Small intestine (tissue), 7 donors: ENCODE results near the gene PDLIM1. TPM values are rescaled to one million over a fixed set of nuclear protein-coding genes. Genes with fewer than 3 reads are reported as not detected.

Source experiments
- DNase-seq, 2 donors: peaks; one replicate each; pipeline versions ENCODE4 v3.0.0 to v3.0.0-alpha.2; 2013
- FAIRE-seq: peaks from 2 replicates; lab custom pipeline; 2012; peaks lifted over from hg19 to GRCh38; lab: Jason Lieb, UNC
- H3K27ac ChIP-seq, 3 donors: one replicate each; pipeline ENCODE4 v1.5.1; 2013; ENCODE audit warnings: low read length in 2 of 3, mild to moderate bottlenecking in 2 of 3, control low read depth in 1 of 3, inconsistent platforms in 1 of 3, low read depth in 1 of 3, moderate library complexity in 1 of 3
- H3K27me3 ChIP-seq, 3 donors: one replicate each; pipeline ENCODE4 v1.6.1; 2013; ENCODE audit warnings: low read length in 3 of 3, inconsistent platforms in 1 of 3; ENCODE audit not compliant: control insufficient read depth in 3 of 3, insufficient read depth in 3 of 3
- H3K36me3 ChIP-seq, 3 donors: one replicate each; pipeline ENCODE4 v1.6.1; 2013; ENCODE audit warnings: low read length in 3 of 3, inconsistent platforms in 1 of 3, low read depth in 1 of 3, mild to moderate bottlenecking in 1 of 3, moderate library complexity in 1 of 3; ENCODE audit not compliant: control insufficient read depth in 3 of 3, insufficient read depth in 2 of 3
- H3K4me1 ChIP-seq, 3 donors: one replicate each; pipeline ENCODE4 v1.6.1; 2013; ENCODE audit warnings: low read length in 2 of 3, inconsistent platforms in 1 of 3, low read depth in 1 of 3, mild to moderate bottlenecking in 1 of 3, moderate library complexity in 1 of 3; ENCODE audit not compliant: control insufficient read depth in 3 of 3, insufficient read depth in 2 of 3
- H3K4me3 ChIP-seq, 3 donors: one replicate each; pipeline ENCODE4 v1.5.1; 2013; ENCODE audit warnings: low read length in 3 of 3, control low read depth in 1 of 3, inconsistent platforms in 1 of 3, low read depth in 1 of 3, mild to moderate bottlenecking in 1 of 3, moderate library complexity in 1 of 3
- H3K9me3 ChIP-seq, 2 donors: one replicate each; pipeline ENCODE4 v1.6.1; 2013; ENCODE audit warnings: low read depth in 1 of 2, low read length in 1 of 2; ENCODE audit not compliant: control insufficient read depth in 2 of 2, insufficient read depth in 1 of 2
- WGBS, 3 donors: extraction: QIAGEN DNeasy Blood & Tissue Kit; methylation state at CpG; one replicate each; pipeline ENCODE4 v1.1.7; 2013; 5-methylcytosine and 5-hydroxymethylcytosine counted together
- polyA plus RNA-seq, 4 donors: library from polyadenylated mRNA; stranded (reverse) in 3 of 4; unstranded in 1 of 4; fragments of 200-250 nt in 3 of 4; fragments of 120-200 nt in 1 of 4; gene quantifications; one replicate each; pipeline versions ENCODE4 v1.2.1 to v1.2.3, GENCODE V29; 2013
- donor health status: healthy with polysubstance abuse.
- donor health status: control.
- donor health status: control.
- donor health status: Bipolar disorder and iron deficiency.
- donor health status: healthy.

PDLIM1 gene
- polyA plus RNA-seq, 4 donors, result 206 to 572 (median 429) TPM

DNA sequence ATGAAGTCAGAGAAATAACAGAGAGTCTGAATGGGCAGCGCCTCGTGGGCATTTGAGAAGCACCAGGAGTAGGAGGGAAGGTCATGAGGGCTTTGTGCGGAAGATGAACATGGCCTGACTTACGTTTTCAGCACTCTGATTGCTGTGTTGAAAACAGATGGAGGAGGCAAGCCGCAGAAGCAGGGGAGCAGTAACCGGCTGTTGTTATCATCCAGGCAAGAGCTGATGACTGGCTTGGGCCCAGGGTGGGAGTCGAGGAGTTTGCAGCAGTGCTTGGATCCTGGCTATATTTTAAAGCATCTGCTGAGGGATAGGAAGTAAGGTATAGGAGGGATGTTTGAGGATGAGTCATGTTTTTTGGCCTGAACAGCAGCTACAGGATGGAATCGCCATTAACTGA is 12.7 kb upstream of the PDLIM1 start:
- DNase-seq (no peak), FAIRE-seq (no peak)
- H3K36me3 ChIP-seq, result no peaks in the 10 kb centered on the region
- 78 to 93% (median 87%) methylated on average over 8 of the region's 8 CpGs for WGBS, 3 donors
- no peaks in the 10 kb centered on the region for H3K27me3 ChIP-seq
- peaks cover 0 to 10% (median 2%) of the 10 kb centered on the region in 3 donors for H3K4me1 ChIP-seq
- no peak overlapping the region for H3K27ac ChIP-seq
- no peaks in the 10 kb centered on the region for H3K9me3 ChIP-seq
- H3K4me3 ChIP-seq, result no peak overlapping the region

DNA sequence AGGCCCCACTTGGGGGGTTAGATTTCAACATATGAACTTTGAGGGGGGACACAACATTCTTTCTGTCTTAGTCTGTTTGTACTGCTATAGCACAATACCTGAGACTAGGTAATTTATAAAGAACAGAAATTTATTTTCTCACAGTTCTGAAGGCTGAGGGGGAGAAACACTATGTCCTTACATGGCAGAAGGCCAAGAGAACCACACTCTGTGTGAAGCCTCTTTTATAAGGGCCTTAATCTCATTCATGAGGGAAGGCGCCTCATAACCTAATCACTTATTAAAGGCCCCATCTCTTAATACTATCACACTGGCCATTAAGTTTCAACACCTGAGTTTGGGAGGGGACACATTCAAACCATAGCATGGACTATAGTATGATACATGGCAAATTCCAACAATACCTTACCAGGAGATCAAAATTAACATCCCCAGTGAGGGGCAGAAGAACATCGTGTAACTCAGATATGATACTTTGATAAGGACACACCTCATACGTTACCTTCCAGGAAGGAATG is 9.3 kb upstream of the PDLIM1 start:
- Histone ChIP-seq H3K27me3 (no peaks in the 10 kb centered on the region), H3K4me3 (no peak overlapping the region), H3K9me3 (no peaks in the 10 kb centered on the region), H3K27ac (no peak overlapping the region), H3K4me1 (peaks cover 0 to 13% (median under 1%) of the 10 kb centered on the region in 3 donors), H3K36me3 (no peaks in the 10 kb centered on the region)
- 39 to 73% (median 61%) methylated on average over 3 of the region's 3 CpGs for WGBS, 3 donors
- DNase-seq (no peak), FAIRE-seq (no peak)

DNA sequence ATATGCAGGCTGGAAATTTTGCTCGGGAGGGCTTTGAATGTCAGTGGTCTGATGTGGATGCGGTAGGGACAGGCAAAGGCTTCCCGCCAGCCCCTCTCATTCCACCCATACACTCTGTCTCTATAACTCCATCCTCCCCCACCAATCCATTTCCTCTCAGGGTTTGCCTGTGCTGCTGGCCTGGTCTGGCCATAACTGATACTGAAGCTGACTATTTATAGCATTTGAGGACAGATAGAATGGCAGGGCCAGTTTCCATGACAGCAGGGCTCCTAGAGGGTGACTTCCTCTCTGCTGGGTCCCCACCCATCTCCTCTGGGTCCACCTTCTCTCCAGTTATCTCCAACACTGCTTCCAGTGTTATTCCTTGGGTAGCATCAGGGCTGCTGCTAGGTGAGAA is 6.6 kb upstream of the PDLIM1 start:
- Histone ChIP-seq H3K36me3 (no peaks in the 10 kb centered on the region), H3K27ac (no peak overlapping the region), H3K4me1 (peaks cover 0 to 21% (median 4%) of the 10 kb centered on the region in 3 donors), H3K27me3 (no peaks in the 10 kb centered on the region), H3K9me3 (no peaks in the 10 kb centered on the region), H3K4me3 (no peak overlapping the region)
- DNase-seq, result no peak
- FAIRE-seq, result no peak
- 95 to 100% (median 97%) methylated on average over 3 of the region's 3 CpGs for WGBS, 3 donors

DNA sequence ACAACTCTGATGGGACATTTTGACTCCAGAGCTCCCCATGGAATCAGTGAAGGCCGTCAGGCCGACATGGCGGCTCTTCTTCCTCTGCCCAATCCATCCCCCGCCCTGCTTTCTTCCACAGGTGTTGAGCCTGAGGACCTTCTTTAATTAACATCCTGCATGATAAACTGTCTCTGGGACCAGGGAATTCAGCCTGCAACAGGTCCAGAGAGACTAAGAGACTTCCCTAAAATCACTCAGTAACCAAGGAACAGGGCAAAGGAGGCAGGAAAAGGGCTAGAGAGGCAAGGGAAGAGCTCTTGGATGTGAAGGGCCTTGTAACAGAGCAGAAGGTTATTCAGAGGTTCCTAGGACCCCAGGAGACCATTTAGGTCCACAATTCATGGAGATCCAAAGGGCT is 6.0 kb upstream of the PDLIM1 start:
- 95 to 100% (median 98%) methylated on average over 4 of the region's 4 CpGs for WGBS, 3 donors

DNA sequence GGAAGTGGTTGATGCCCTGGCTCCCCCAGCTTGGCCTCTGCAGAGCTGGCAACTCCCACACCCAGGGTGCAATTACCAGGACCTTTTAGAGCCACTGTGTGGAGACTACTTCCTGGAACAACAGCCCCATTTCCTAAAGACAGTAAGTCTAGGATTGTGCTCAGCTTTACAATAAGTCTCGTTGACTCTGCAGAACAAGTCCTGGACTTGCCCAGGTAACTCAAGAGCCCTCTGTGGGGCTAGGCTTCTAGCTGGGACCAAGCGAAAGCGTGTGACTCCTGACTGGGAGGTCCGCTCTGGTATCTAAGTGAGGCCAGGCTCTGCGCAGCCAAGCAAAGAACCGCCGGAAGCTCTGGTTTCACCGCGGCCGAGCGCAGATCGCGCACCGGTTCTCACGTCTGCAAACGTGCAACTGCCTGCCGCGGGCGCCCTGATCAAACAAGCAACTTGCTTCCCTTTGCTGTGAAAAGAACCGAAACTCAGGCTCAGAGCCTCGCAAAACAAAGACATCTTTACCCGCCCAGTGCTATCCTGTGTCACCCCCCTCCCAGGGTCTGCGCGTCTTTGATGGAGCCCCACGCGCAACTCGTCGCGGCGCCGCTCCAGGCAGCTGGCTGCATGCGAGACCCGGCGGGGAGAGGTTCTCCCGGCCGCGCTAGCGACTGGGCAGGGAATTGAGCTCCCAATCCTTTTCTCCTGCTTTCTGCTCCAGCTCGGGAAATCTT is 4.4 kb upstream of the PDLIM1 start:
- no peak for FAIRE-seq
- peaks cover 0 to 26% (median 4%) of the 10 kb centered on the region in 3 donors for H3K4me1 ChIP-seq

More for the DNA sequence above, 6.0 kb upstream of the PDLIM1 start:
- H3K4me1 ChIP-seq, result peaks cover 0 to 21% (median 4%) of the 10 kb centered on the region in 3 donors
- no peaks in the 10 kb centered on the region for H3K36me3 ChIP-seq
- DNase-seq (no peak), FAIRE-seq (no peak)
- H3K4me3 ChIP-seq, result no peak overlapping the region
- no peaks in the 10 kb centered on the region for H3K9me3 ChIP-seq
- H3K27ac ChIP-seq, result no peak overlapping the region
- no peaks in the 10 kb centered on the region for H3K27me3 ChIP-seq

DNA sequence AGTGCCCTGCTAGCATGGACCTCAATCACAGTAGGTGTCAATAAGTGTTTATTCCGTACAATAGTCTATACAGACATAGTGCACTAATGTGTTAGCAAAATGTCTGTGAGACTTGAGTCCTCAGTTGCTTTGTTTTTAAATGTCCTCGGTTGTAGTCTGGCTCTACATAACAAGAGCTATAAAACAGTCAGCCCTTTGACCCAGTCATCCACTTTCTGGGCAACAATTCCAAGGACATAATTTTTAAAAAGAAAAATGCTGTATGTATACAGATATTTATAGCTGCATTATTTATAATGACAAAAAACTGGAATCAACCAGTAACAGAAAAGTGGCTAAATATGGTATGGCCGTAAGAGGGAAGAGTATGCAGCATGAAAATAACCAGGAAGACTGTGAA is 2.8 kb upstream of the PDLIM1 start:
- Histone ChIP-seq H3K27me3 (no peaks in the 10 kb centered on the region), H3K4me1 (peaks cover 0 to 26% (median 4%) of the 10 kb centered on the region in 3 donors), H3K4me3 (no peak overlapping the region), H3K9me3 (no peaks in the 10 kb centered on the region), H3K27ac (peak overlapping the region in 1 of 3 donors; percentile 7), H3K36me3 (peaks cover 0 to 3% (median 0%) of the 10 kb centered on the region in 3 donors)
- WGBS, 3 donors, result 52 to 64% (median 60%) methylated on average over 3 of the region's 3 CpGs
- no peak for DNase-seq
- FAIRE-seq, result no peak

More for the DNA sequence above, 4.4 kb upstream of the PDLIM1 start:
- no peaks in the 10 kb centered on the region for H3K27me3 ChIP-seq
- H3K36me3 ChIP-seq, result no peaks in the 10 kb centered on the region
- WGBS, 3 donors, result 4 to 8% (median 4%) methylated on average over 39 of the region's 39 CpGs
- peak; percentile 70 to 88 for DNase-seq
- peak overlapping the region; percentile 57 to 85 (median 79) for H3K27ac ChIP-seq
- H3K4me3 ChIP-seq, result peak overlapping the region in 2 of 3 donors; percentile 36 to 56
- H3K9me3 ChIP-seq, result no peaks in the 10 kb centered on the region

DNA sequence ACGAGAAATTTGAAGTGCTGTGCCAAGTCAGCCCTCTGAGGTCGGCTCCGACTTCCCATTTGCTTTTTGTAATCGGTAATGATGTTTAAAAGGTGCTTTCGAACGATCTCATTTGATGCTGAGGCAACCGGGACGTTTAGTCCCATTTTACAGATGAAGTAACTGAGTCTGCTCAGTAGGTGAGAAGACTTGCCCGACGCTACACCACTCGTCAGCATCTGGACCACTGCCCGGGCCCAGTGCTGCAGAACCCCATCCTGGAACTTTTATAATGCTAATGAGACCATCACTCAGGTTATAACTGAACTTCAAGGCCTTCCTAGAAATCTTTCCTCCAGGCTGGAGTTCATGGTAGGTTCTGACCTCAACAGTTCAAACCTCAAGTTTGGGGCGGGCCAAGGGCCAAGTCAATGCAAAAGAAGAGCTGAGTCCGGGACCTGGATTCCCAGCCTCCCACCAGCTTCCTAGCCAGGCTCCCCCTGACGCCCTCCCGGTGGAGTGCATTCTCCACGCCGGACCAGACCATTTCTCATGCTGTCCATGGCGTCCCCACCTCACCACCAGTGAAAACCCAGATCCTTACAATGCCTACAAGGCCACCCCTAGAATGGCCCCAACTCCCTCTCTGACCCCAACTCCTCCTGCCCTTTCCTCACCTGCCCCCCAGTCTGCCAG is 699 bp upstream of the PDLIM1 start:
- Histone ChIP-seq H3K36me3 (peaks cover 0 to 3% (median 0%) of the 10 kb centered on the region in 3 donors), H3K27ac (peak overlapping the region in 2 of 3 donors; percentile 79 to 87), H3K9me3 (no peaks in the 10 kb centered on the region), H3K4me1 (peaks cover 0 to 45% (median 4%) of the 10 kb centered on the region in 3 donors), H3K27me3 (no peaks in the 10 kb centered on the region), H3K4me3 (peak overlapping the region; percentile 42 to 85 (median 83))
- DNase-seq, result no peak
- FAIRE-seq, result no peak
- WGBS, 3 donors, result 59 to 68% (median 62%) methylated on average over 19 of the region's 19 CpGs

DNA sequence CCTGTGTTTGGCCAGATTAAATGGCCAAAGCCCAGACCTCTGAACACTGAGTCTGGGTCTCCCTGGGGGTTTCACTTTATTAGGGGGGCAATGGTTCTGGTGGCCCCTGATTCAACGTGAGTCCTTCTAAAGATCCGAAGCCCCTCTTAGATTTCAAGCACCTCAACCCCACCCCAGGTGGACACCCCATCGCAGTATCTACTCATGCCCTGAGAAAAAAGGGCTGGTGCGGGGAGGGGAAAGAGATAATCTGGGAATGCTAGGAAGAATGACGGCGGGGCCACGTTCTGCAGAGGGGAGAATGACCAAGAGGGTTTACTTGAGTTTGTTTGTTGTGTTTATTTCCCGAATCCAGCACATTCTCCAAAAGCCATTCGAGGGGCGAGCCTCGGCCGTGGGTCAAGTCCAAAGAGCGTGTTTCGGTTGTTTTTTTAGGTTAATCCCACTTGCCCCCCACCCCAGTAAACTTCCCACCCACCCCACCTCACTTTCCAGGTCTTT is 832 bp downstream of the PDLIM1 start:
- peaks cover 0 to 45% (median 2%) of the 10 kb centered on the region in 3 donors for H3K4me1 ChIP-seq

More for the DNA sequence above, 832 bp downstream of the PDLIM1 start:
- FAIRE-seq (no peak), DNase-seq (peak in 1 of 2 donors; percentile 59)
- WGBS, 3 donors, result 2 to 24% (median 17%) methylated on average over 14 of the region's 14 CpGs
- no peaks in the 10 kb centered on the region for H3K27me3 ChIP-seq
- H3K4me3 ChIP-seq, result peak overlapping the region; percentile 83 to 89 (median 85)
- H3K36me3 ChIP-seq, result peaks cover 0 to 9% (median 0%) of the 10 kb centered on the region in 3 donors
- peak overlapping the region; percentile 93 to 99 (median 94) for H3K27ac ChIP-seq
- H3K9me3 ChIP-seq, result no peaks in the 10 kb centered on the region
